ENCODE results near the gene TAF10. TPM values are rescaled to one million over a fixed set of nuclear protein-coding genes. Genes with fewer than 3 reads are reported as not detected.

Gene TAF10
- polyA plus RNA-seq, 1 of the 3 experiments (the other 2 are of a cell fraction): 213 TPM

- peak; percentile 59 for TF ChIP-seq ELF1 (IDR thresholded peaks at IDR 0.05)
- no peak; the same call in 1 of the 2 replicates for TF ChIP-seq NFIC (IDR thresholded peaks at IDR 0.05; ENCODE audit: borderline replicate concordance)
- TF ChIP-seq GATA2 (CRISPR knock-in tag; IDR thresholded peaks at IDR 0.05): no peak
- TF ChIP-seq FOXM1 (IDR thresholded peaks at IDR 0.05; ENCODE audit: low read depth): no peak
- peak; percentile 62 for TF ChIP-seq MAX (IDR thresholded peaks at IDR 0.05; ENCODE audit: low read depth)
- no peak for TF ChIP-seq MEF2A (IDR thresholded peaks at IDR 0.05; ENCODE audit: borderline replicate concordance, low read depth)
- peak; percentile 14; the same call in 1 of the 2 replicates for TF ChIP-seq CTCF (IDR thresholded peaks at IDR 0.05)
- no peak for TF ChIP-seq USF1 (IDR thresholded peaks at IDR 0.05; ENCODE audit: borderline replicate concordance, low read depth)
- peak; percentile 45 for TF ChIP-seq PBX3 (IDR thresholded peaks at IDR 0.05)
- TF ChIP-seq RFX5 (IDR thresholded peaks at IDR 0.05; ENCODE audit: low read length): no peak
- TF ChIP-seq NRF1 (IDR thresholded peaks at IDR 0.05; ENCODE audit: low read depth, low read length): no peak
- peak; percentile 64 for TF ChIP-seq TEAD4 (IDR thresholded peaks at IDR 0.05; ENCODE audit: borderline replicate concordance, insufficient read depth)
- no peak for TF ChIP-seq ZBTB33 (IDR thresholded peaks at IDR 0.05; ENCODE audit: borderline replicate concordance, low read depth)
- TF ChIP-seq JUND (IDR thresholded peaks at IDR 0.05): peak; percentile 84
- peak; percentile 32; the same call in 1 of the 2 replicates for TF ChIP-seq RCOR1 (IDR thresholded peaks at IDR 0.05; ENCODE audit: low read length)
Observed at GRCh38 chr11:6606471-6607189, 5.4 kb downstream of the TAF10 start (continued).

Data from SK-N-SH (cell line).